Superior temporal gyrus (tissue), 1 donor: Measurements from ENCODE around the gene TBCD.

Experiments used
- DNase-seq: peaks from one replicate; pipeline ENCODE4 v3.0.0-alpha.2; 2016; ENCODE audit errors: extremely low spot score

The TBCD gene

GRCh38 chr17:82888583-82889495 lies 137.0 kb downstream of the TBCD start:
- DNase-seq: no peak

GRCh38 chr17:82889496-82890338 lies 137.9 kb downstream of the TBCD start:
- DNase-seq: no peak

GRCh38 chr17:82890339-82890730 lies 138.5 kb downstream of the TBCD start:
- no peak for DNase-seq

- DNase-seq: no peak
These were observed 139.2 kb downstream of the TBCD start for GRCh38 chr17:82890926-82891678.

- DNase-seq: no peak
These were observed 140.0 kb downstream of the TBCD start for GRCh38 chr17:82891911-82892310.

- DNase-seq: no peak
These were observed 141.2 kb downstream of the TBCD start for GRCh38 chr17:82892899-82893565.

GRCh38 chr17:82893779-82894178 lies 141.9 kb downstream of the TBCD start:
- no peak for DNase-seq

GRCh38 chr17:82894389-82894788 lies 142.5 kb downstream of the TBCD start:
- no peak for DNase-seq

GRCh38 chr17:82895087-82895486 lies 143.2 kb downstream of the TBCD start:
- no peak for DNase-seq

- DNase-seq: no peak
These were observed 144.5 kb downstream of the TBCD start for GRCh38 chr17:82896071-82897000.

GRCh38 chr17:82897514-82898249 lies 145.8 kb downstream of the TBCD start:
- DNase-seq: no peak

GRCh38 chr17:82898976-82899514 lies 147.2 kb downstream of the TBCD start:
- no peak for DNase-seq

GRCh38 chr17:82899941-82900340 lies 148.1 kb downstream of the TBCD start:
- DNase-seq: no peak

- DNase-seq: no peak
These were observed 148.9 kb downstream of the TBCD start for GRCh38 chr17:82900741-82901140.

- DNase-seq: no peak
These were observed 149.5 kb downstream of the TBCD start for GRCh38 chr17:82901356-82901755.

GRCh38 chr17:82901856-82902255 lies 150.0 kb downstream of the TBCD start:
- no peak for DNase-seq

GRCh38 chr17:82902972-82903874 lies 151.4 kb downstream of the TBCD start:
- DNase-seq: no peak

- DNase-seq: no peak
These were observed 153.3 kb downstream of the TBCD start for GRCh38 chr17:82905130-82905529.
